HEK293T (cell line): ENCODE results near the gene MGAT5.

Experiments
- CTCF ChIA-PET: fragments of 350-600 bp; formaldehyde crosslinking; extraction: SDS; loops from one replicate; lab custom pipeline; 2021; ENCODE audit warnings: antibody characterized with exemption, inconsistent platforms; lab: Yijun Ruan, JAX
- POLR2A ChIA-PET: fragments of 350-600 bp; formaldehyde crosslinking; extraction: SDS; loops from one replicate; lab custom pipeline; 2020; ENCODE audit warnings: antibody characterized with exemption, inconsistent platforms; lab: Yijun Ruan, JAX
- DNase-seq: peaks from one replicate; pipeline ENCODE4 v3.0.0; 2012; ENCODE audit warnings: mixed read lengths; ENCODE audit errors: extremely low spot score
- ARNT ChIP-seq: fragments of 450-650 bp; IDR thresholded peaks from 2 replicates; pipeline ENCODE4 v1.6.1; 2017; ENCODE audit warnings: mild to moderate bottlenecking
- BHLHE40 ChIP-seq: fragments of 450-650 bp; IDR thresholded peaks from 2 replicates; pipeline ENCODE4 v1.6.1; 2016; ENCODE audit warnings: mild to moderate bottlenecking, moderate library complexity, borderline replicate concordance
- CTBP1 ChIP-seq: fragments of 450-650 bp; IDR thresholded peaks from 2 replicates; pipeline ENCODE4 v1.6.1; 2016; ENCODE audit warnings: borderline replicate concordance
- ELF4 ChIP-seq: fragments of 450-650 bp; IDR thresholded peaks from 2 replicates; pipeline ENCODE4 v1.6.1; 2017; ENCODE audit warnings: antibody characterized with exemption
- FOXA1 ChIP-seq: fragments of 450-650 bp; IDR thresholded peaks from 2 replicates; pipeline ENCODE4 v1.6.1; 2016; ENCODE audit warnings: mild to moderate bottlenecking
- FOXK2 ChIP-seq: fragments of 450-650 bp; IDR thresholded peaks from 2 replicates; pipeline ENCODE4 v1.6.1; 2016; ENCODE audit warnings: mild to moderate bottlenecking
- FOXM1 ChIP-seq: fragments of 450-650 bp; IDR thresholded peaks from 2 replicates; pipeline ENCODE4 v1.6.1; 2017; ENCODE audit warnings: mild to moderate bottlenecking, borderline replicate concordance
- HDGF ChIP-seq: fragments of 450-650 bp; IDR thresholded peaks from 2 replicates; pipeline ENCODE4 v1.6.1; 2017; ENCODE audit warnings: antibody characterized with exemption, borderline replicate concordance
- L3MBTL2 ChIP-seq: fragments of 450-650 bp; conservative IDR thresholded peaks from 2 replicates; pipeline ENCODE4 v1.6.1; 2016; ENCODE audit warnings: mild to moderate bottlenecking
- LEF1 ChIP-seq: fragments of 450-650 bp; IDR thresholded peaks from 2 replicates; pipeline ENCODE4 v1.6.1; 2017; ENCODE audit warnings: mild to moderate bottlenecking, borderline replicate concordance
- NFRKB ChIP-seq: fragments of 450-650 bp; IDR thresholded peaks from 2 replicates; pipeline ENCODE4 v1.6.1; 2016; ENCODE audit warnings: mild to moderate bottlenecking, moderate library complexity
- PKNOX1 ChIP-seq: fragments of 450-650 bp; IDR thresholded peaks from 2 replicates; pipeline ENCODE4 v1.6.1; 2016
- SP1 ChIP-seq: fragments of 450-650 bp; IDR thresholded peaks from 2 replicates; pipeline ENCODE4 v1.6.1; 2017
- SUZ12 ChIP-seq: fragments of 450-650 bp; IDR thresholded peaks from 2 replicates; pipeline ENCODE4 v1.6.1; 2016; ENCODE audit warnings: mild to moderate bottlenecking
- TARDBP ChIP-seq: fragments of 450-650 bp; IDR thresholded peaks from 2 replicates; pipeline ENCODE4 v1.6.1; 2016
- ZNF384 ChIP-seq: fragments of 450-650 bp; IDR thresholded peaks from 2 replicates; pipeline ENCODE4 v1.6.1; 2016

Gene MGAT5

GRCh38 chr2:134310107-134311079, 56.5 kb downstream of the MGAT5 start:
- ChIA-PET POLR2A (no interaction called here), CTCF (no interaction called here)
- no peak for DNase-seq
- TF ChIP-seq ELF4 (no peak), CTBP1 (no peak), FOXA1 (no peak), FOXM1 (no peak), TARDBP (no peak), HDGF (no peak), NFRKB (no peak), BHLHE40 (no peak), SUZ12 (no peak), SP1 (no peak), L3MBTL2 (no peak), ZNF384 (no peak)

- ChIA-PET CTCF (no interaction called here), POLR2A (no interaction called here)
- DNase-seq = no peak
- TF ChIP-seq TARDBP = no peak
- no peak for TF ChIP-seq LEF1
- TF ChIP-seq ZNF384 = no peak
- TF ChIP-seq ELF4 = no peak
- no peak for TF ChIP-seq L3MBTL2
- no peak for TF ChIP-seq CTBP1
- TF ChIP-seq NFRKB = no peak
- TF ChIP-seq FOXM1 = no peak
- TF ChIP-seq PKNOX1 = no peak
- no peak for TF ChIP-seq SP1
- TF ChIP-seq BHLHE40 = no peak
- TF ChIP-seq FOXA1 = no peak
- no peak for TF ChIP-seq FOXK2
- TF ChIP-seq ARNT = no peak
- no peak for TF ChIP-seq SUZ12
- no peak for TF ChIP-seq HDGF
Observed at GRCh38 chr2:134312482-134312881, 58.6 kb downstream of the MGAT5 start.

GRCh38 chr2:134314202-134314601, 60.3 kb downstream of the MGAT5 start:
- ChIA-PET CTCF (no interaction called here), POLR2A (no interaction called here)
- TF ChIP-seq FOXA1 (no peak), SP1 (no peak), FOXM1 (no peak), FOXK2 (no peak), ARNT (no peak), BHLHE40 (no peak), ZNF384 (no peak), L3MBTL2 (no peak), TARDBP (no peak), LEF1 (no peak), NFRKB (no peak), ELF4 (no peak)
- no peak for DNase-seq

GRCh38 chr2:134314681-134315368, 61.0 kb downstream of the MGAT5 start:
- TF ChIP-seq LEF1 = no peak
- no peak for TF ChIP-seq TARDBP
- TF ChIP-seq FOXK2 = no peak
- no peak for TF ChIP-seq ZNF384
- DNase-seq = no peak
- ChIA-PET CTCF (no interaction called here), POLR2A (no interaction called here)

DNA sequence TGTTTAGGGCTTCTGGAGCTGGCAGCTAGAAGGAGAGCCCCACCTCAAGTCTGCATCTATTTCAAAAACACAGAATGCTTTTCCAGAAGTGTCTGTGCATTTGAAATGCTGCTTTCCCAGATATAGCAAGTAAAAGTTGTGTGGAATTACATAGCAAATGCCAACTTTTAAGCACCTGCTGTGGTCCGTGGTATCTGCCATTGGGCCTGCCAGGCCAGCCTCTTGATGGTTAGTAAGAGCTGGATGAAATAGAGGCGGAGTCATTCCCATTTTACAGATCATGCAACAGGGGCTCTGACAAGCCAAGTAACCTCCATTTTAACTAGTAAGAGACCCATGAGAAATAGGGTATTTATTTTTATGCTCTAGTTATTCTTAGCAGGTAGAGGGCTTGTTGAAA, 61.6 kb downstream of the MGAT5 start:
- no peak for DNase-seq
- ChIA-PET CTCF (no interaction called here), POLR2A (no interaction called here)
- TF ChIP-seq ELF4 = no peak
- no peak for TF ChIP-seq SUZ12
- no peak for TF ChIP-seq PKNOX1
- no peak for TF ChIP-seq TARDBP
- TF ChIP-seq FOXM1 = no peak
- no peak for TF ChIP-seq HDGF
- no peak for TF ChIP-seq ARNT
- no peak for TF ChIP-seq CTBP1
- TF ChIP-seq LEF1 = no peak
- TF ChIP-seq FOXK2 = no peak
- TF ChIP-seq L3MBTL2 = no peak
- TF ChIP-seq BHLHE40 = no peak
- TF ChIP-seq ZNF384 = no peak
- TF ChIP-seq SP1 = no peak
- no peak for TF ChIP-seq NFRKB
- TF ChIP-seq FOXA1 = no peak

GRCh38 chr2:134319596-134320254, 65.9 kb downstream of the MGAT5 start:
- TF ChIP-seq LEF1 = no peak
- no peak for TF ChIP-seq ELF4
- no peak for TF ChIP-seq NFRKB
- TF ChIP-seq HDGF = no peak
- no peak for TF ChIP-seq FOXK2
- no peak for TF ChIP-seq CTBP1
- TF ChIP-seq L3MBTL2 = no peak
- TF ChIP-seq FOXM1 = no peak
- ChIA-PET POLR2A (no interaction called here), CTCF (no interaction called here)
- DNase-seq = no peak
